Liver (tissue), 9 donors: ENCODE data around the gene PCNP. TPM values are rescaled to one million over a fixed set of nuclear protein-coding genes. Genes with fewer than 3 reads are reported as not detected.
A peak's percentile ranks its signal among the peaks of the same experiment; 100 is the strongest.

ENCODE experiments used
- DNase-seq: peaks from one replicate; pipeline ENCODE4 v3.0.0-alpha.2; 2017; ENCODE audit warnings: low spot score
- H3K27ac ChIP-seq, 2 donors: one replicate each; pipeline ENCODE4 v1.7.0; 2013; ENCODE audit warnings: inconsistent platforms in 2 of 2, low read length in 2 of 2, control low read depth in 1 of 2, low read depth in 1 of 2, mild to moderate bottlenecking in 1 of 2
- H3K27me3 ChIP-seq, 4 donors: one replicate each; pipeline versions ENCODE4 v1.6.1 to v1.7.0; 2013; ENCODE audit warnings: low read length in 3 of 4, inconsistent platforms in 1 of 4, mild to moderate bottlenecking in 1 of 4, moderate library complexity in 1 of 4; ENCODE audit not compliant: control insufficient read depth in 4 of 4, insufficient read depth in 4 of 4
- H3K36me3 ChIP-seq, 4 donors: one replicate each; pipeline versions ENCODE4 v1.6.1 to v1.7.0; 2013; ENCODE audit warnings: low read length in 3 of 4, mild to moderate bottlenecking in 3 of 4, low read depth in 1 of 4, moderate library complexity in 1 of 4; ENCODE audit not compliant: control insufficient read depth in 4 of 4, insufficient read depth in 3 of 4
- H3K4me1 ChIP-seq, 4 donors: one replicate each; pipeline versions ENCODE4 v1.6.1 to v1.7.0; 2013; ENCODE audit warnings: low read length in 3 of 4, mild to moderate bottlenecking in 3 of 4, moderate library complexity in 1 of 4; ENCODE audit not compliant: control insufficient read depth in 4 of 4, insufficient read depth in 4 of 4
- H3K4me3 ChIP-seq, 3 donors: one replicate each; pipeline versions ENCODE4 v1.6.1 to v1.7.0; 2013; ENCODE audit warnings: low read length in 3 of 3, control low read depth in 1 of 3, low read depth in 1 of 3, mild to moderate bottlenecking in 1 of 3
- H3K9ac ChIP-seq, 2 donors: one replicate each; pipeline ENCODE4 v1.7.0; 2013; ENCODE audit warnings: low read length in 2 of 2, mild to moderate bottlenecking in 2 of 2, moderate library complexity in 2 of 2, control low read depth in 1 of 2, low read depth in 1 of 2
- H3K9me3 ChIP-seq, 4 donors: one replicate each; pipeline versions ENCODE4 v1.6.1 to v1.7.0; 2013; ENCODE audit warnings: low read length in 3 of 4; ENCODE audit not compliant: control insufficient read depth in 4 of 4
- ATF3 ChIP-seq: IDR thresholded peaks from 2 replicates; pipeline ENCODE4 v1.6.1; 2016; ENCODE audit warnings: antibody characterized with exemption
- EGR1 ChIP-seq, 2 donors: IDR thresholded peaks; 2 replicates each; pipeline ENCODE4 v1.6.1; 2016 to 2018; ENCODE audit warnings: antibody characterized with exemption in 2 of 2, low read depth in 2 of 2
- FOXA1 ChIP-seq: IDR thresholded peaks from 2 replicates; pipeline ENCODE4 v1.6.1; 2016; ENCODE audit warnings: antibody characterized with exemption
- FOXA2 ChIP-seq: IDR thresholded peaks from 2 replicates; pipeline ENCODE4 v1.6.1; 2016; ENCODE audit warnings: antibody characterized with exemption
- GABPA ChIP-seq, 2 donors: IDR thresholded peaks in 1 of 2; conservative IDR thresholded peaks in 1 of 2; 2 replicates each; pipeline ENCODE4 v1.6.1; 2016; ENCODE audit warnings: antibody characterized with exemption in 2 of 2, mild to moderate bottlenecking in 1 of 2, moderate library complexity in 1 of 2
- HNF4A ChIP-seq, 2 donors: conservative IDR thresholded peaks; 2 replicates each; pipeline ENCODE4 v1.6.1; 2016; ENCODE audit warnings: antibody characterized with exemption in 2 of 2, mild to moderate bottlenecking in 2 of 2
- HNF4G ChIP-seq: IDR thresholded peaks from 2 replicates; pipeline ENCODE4 v1.6.1; 2016; ENCODE audit warnings: antibody characterized with exemption
- JUND ChIP-seq, 2 donors: IDR thresholded peaks; 2 replicates each; pipeline ENCODE4 v1.6.1; 2016; ENCODE audit warnings: antibody characterized with exemption in 2 of 2
- NR2F2 ChIP-seq: IDR thresholded peaks from 2 replicates; pipeline ENCODE4 v1.6.1; 2016; ENCODE audit warnings: antibody characterized with exemption
- RAD21 ChIP-seq, 2 donors: IDR thresholded peaks; 2 replicates each; pipeline ENCODE4 v1.6.1; 2016; ENCODE audit warnings: antibody characterized with exemption in 2 of 2, mild to moderate bottlenecking in 2 of 2
- RXRA ChIP-seq, 2 donors: IDR thresholded peaks; 2 replicates each; pipeline ENCODE4 v1.6.1; 2017 to 2018; ENCODE audit warnings: antibody characterized with exemption in 2 of 2, mild to moderate bottlenecking in 1 of 2
- SP1 ChIP-seq: IDR thresholded peaks from 2 replicates; pipeline ENCODE4 v1.6.1; 2018; ENCODE audit warnings: antibody characterized with exemption, mild to moderate bottlenecking
- TAF1 ChIP-seq: conservative IDR thresholded peaks from 2 replicates; pipeline ENCODE4 v1.6.1; 2016; ENCODE audit warnings: antibody characterized with exemption, mild to moderate bottlenecking
- YY1 ChIP-seq: IDR thresholded peaks from 2 replicates; pipeline ENCODE4 v1.6.1; 2016; ENCODE audit warnings: antibody characterized with exemption, mild to moderate bottlenecking
- ZBTB33 ChIP-seq: IDR thresholded peaks from 2 replicates; pipeline ENCODE4 v1.6.1; 2016; ENCODE audit warnings: antibody characterized with exemption
- WGBS: extraction: QIAGEN DNeasy Blood & Tissue Kit; methylation state at CpG from one replicate; pipeline ENCODE4 v1.1.7; 2013; 5-methylcytosine and 5-hydroxymethylcytosine counted together
- polyA plus RNA-seq, 2 donors: library from polyadenylated mRNA; stranded (reverse) in 1 of 2; unstranded in 1 of 2; fragments of 200-250 nt in 1 of 2; fragments of >200 nt in 1 of 2; fragmentation: Nextera tagmentation in 1 of 2; extraction: Ambion mirVana in 1 of 2; gene quantifications; one replicate each; pipeline versions ENCODE4 v1.2.1 to v1.2.3, GENCODE V29; 2013 to 2015
- total RNA-seq, 2 donors: library from RNA; depleted of rRNA; stranded (reverse); fragments of >200 nt; gene quantifications; one replicate each; pipeline ENCODE4 v1.2.3, GENCODE V29; 2014
- TF ChIP-seq, protein P1 (sequence below): IDR thresholded peaks from 2 replicates; pipeline ENCODE4 v1.6.1; 2016; ENCODE audit warnings: antibody characterized with exemption
- TF ChIP-seq, protein P2 (sequence below): IDR thresholded peaks from 2 replicates; pipeline ENCODE4 v1.6.1; 2016; ENCODE audit warnings: antibody characterized with exemption, mild to moderate bottlenecking
- TF ChIP-seq, protein P3 (sequence below): fragments of 150-350 bp; IDR thresholded peaks from 2 replicates; pipeline ENCODE4 v1.5.1; 2017; ENCODE audit warnings: improper control_type of control experiment, low read depth, low read length; ENCODE audit not compliant: missing input control
- donor health status: healthy.
- donor health status: healthy.
- donor health status: healthy.
- donor health status: healthy.
- donor health status: healthy.

PCNP gene
- total and polyA plus RNA-seq, 4 donors: 28.2 to 59.3 (median 34.5) TPM

GRCh38 chr3:101556064-101556463 lies 17.9 kb upstream of the PCNP start:
- TF ChIP-seq ZBTB33 (no peak), SP1 (no peak), YY1 (no peak), RXRA (IDR thresholded peaks at IDR 0.05) (no peak), ATF3 (no peak), NR2F2 (no peak), FOXA2 (no peak), HNF4G (no peak), EGR1 (IDR thresholded peaks at IDR 0.05; ENCODE audit: low read depth in 2 of 2) (no peak), JUND (IDR thresholded peaks at IDR 0.05) (no peak), HNF4A (conservative IDR thresholded peaks at IDR 0.05) (no peak), TAF1 (no peak), GABPA (IDR thresholded peaks at IDR 0.05 in 1 of 2, conservative IDR thresholded peaks at IDR 0.05 in 1 of 2) (no peak)
- TF ChIP-seq, protein P1, sequence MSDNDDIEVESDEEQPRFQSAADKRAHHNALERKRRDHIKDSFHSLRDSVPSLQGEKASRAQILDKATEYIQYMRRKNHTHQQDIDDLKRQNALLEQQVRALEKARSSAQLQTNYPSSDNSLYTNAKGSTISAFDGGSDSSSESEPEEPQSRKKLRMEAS: no peak
- no peak overlapping the region for H3K27ac ChIP-seq
- H3K27me3 ChIP-seq: peaks cover 0 to 6% (median 0%) of the 10 kb centered on the region in 4 donors
- no peaks in the 10 kb centered on the region for H3K9me3 ChIP-seq
- H3K36me3 ChIP-seq: no peaks in the 10 kb centered on the region
- H3K4me3 ChIP-seq: no peak overlapping the region
- H3K4me1 ChIP-seq: no peaks in the 10 kb centered on the region
- H3K9ac ChIP-seq: no peak overlapping the region
- no peak for DNase-seq
- WGBS: 67% methylated on average over 3 of the region's 3 CpGs

DNA sequence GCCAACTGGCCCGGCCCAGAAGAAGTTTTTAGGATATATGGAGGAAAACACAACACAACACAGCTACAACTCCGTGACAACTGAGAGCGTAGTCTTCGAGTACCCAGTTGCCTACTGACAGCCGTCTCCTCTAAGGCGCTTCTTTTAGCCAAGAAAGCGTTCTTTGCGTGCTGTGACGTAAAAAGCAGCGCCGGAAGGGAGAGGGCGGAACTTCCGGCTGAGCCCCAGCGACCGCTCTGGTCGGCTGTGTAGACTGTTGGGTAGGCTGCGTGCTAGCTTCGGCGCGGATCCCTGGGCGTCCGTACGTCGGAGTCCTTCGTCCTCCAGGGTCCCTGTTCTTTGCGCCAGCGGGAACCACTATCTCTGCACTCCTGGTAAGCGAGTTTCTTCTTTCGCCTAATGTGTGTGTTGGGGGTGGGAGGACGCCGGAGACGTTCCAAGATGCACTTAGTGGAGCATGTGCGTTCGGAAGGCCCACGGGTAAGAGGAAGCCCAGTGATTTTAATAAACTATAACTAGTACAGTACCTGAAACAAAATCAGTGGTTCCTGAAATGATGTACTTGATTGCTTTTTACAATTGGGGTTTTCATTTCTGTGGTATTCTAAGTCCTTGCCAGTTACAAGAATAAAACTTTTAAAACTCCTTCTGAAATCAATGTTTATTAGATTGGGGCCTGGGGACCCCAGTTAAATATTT lies 12.2 kb upstream of the PCNP start, which contains the start of gene TRMT10C:
TSS of gene TRMT10C (plus strand) at position 239 of the 699 bp plus-strand sequence. CDS start 2,914 bp downstream, outside the sequence.
- Histone ChIP-seq H3K9ac (peak within 1 kb of the TSS; percentile 83 to 87), H3K9me3 (no peaks in the 10 kb centered on the region), H3K36me3 (peaks cover 0 to 8% (median 5%) of the 10 kb centered on the region in 4 donors), H3K27ac (peak within 1 kb of the TSS; percentile 55 to 75), H3K4me1 (peaks cover 4 to 10% (median 7%) of the 10 kb centered on the region in 4 donors), H3K4me3 (peak within 1 kb of the TSS; percentile 67 to 100 (median 98)), H3K27me3 (peaks cover 0 to 6% (median 0%) of the 10 kb centered on the region in 4 donors)
- WGBS: under 1% methylated on average over 35 of the region's 35 CpGs
- DNase-seq: peak; percentile 94
- TF ChIP-seq FOXA1 (no peak), ATF3 (no peak), FOXA2 (no peak), JUND (IDR thresholded peaks at IDR 0.05) (peak in 1 of 2 donors; percentile 25), EGR1 (IDR thresholded peaks at IDR 0.05; ENCODE audit: low read depth in 2 of 2) (peak in 1 of 2 donors; percentile 46), HNF4G (no peak), GABPA (IDR thresholded peaks at IDR 0.05 in 1 of 2, conservative IDR thresholded peaks at IDR 0.05 in 1 of 2) (peak; percentile 98 to 100), RAD21 (IDR thresholded peaks at IDR 0.05) (peak; percentile 42 to 62), SP1 (peak; percentile 31), HNF4A (conservative IDR thresholded peaks at IDR 0.05) (no peak), NR2F2 (no peak), ZBTB33 (peak; percentile 82), TAF1 (peak; percentile 63), RXRA (IDR thresholded peaks at IDR 0.05) (peak; percentile 29 to 31), YY1 (peak; percentile 80)
- TF ChIP-seq, protein P2, sequence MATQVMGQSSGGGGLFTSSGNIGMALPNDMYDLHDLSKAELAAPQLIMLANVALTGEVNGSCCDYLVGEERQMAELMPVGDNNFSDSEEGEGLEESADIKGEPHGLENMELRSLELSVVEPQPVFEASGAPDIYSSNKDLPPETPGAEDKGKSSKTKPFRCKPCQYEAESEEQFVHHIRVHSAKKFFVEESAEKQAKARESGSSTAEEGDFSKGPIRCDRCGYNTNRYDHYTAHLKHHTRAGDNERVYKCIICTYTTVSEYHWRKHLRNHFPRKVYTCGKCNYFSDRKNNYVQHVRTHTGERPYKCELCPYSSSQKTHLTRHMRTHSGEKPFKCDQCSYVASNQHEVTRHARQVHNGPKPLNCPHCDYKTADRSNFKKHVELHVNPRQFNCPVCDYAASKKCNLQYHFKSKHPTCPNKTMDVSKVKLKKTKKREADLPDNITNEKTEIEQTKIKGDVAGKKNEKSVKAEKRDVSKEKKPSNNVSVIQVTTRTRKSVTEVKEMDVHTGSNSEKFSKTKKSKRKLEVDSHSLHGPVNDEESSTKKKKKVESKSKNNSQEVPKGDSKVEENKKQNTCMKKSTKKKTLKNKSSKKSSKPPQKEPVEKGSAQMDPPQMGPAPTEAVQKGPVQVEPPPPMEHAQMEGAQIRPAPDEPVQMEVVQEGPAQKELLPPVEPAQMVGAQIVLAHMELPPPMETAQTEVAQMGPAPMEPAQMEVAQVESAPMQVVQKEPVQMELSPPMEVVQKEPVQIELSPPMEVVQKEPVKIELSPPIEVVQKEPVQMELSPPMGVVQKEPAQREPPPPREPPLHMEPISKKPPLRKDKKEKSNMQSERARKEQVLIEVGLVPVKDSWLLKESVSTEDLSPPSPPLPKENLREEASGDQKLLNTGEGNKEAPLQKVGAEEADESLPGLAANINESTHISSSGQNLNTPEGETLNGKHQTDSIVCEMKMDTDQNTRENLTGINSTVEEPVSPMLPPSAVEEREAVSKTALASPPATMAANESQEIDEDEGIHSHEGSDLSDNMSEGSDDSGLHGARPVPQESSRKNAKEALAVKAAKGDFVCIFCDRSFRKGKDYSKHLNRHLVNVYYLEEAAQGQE: peak; percentile 66
- TF ChIP-seq, protein P3, sequence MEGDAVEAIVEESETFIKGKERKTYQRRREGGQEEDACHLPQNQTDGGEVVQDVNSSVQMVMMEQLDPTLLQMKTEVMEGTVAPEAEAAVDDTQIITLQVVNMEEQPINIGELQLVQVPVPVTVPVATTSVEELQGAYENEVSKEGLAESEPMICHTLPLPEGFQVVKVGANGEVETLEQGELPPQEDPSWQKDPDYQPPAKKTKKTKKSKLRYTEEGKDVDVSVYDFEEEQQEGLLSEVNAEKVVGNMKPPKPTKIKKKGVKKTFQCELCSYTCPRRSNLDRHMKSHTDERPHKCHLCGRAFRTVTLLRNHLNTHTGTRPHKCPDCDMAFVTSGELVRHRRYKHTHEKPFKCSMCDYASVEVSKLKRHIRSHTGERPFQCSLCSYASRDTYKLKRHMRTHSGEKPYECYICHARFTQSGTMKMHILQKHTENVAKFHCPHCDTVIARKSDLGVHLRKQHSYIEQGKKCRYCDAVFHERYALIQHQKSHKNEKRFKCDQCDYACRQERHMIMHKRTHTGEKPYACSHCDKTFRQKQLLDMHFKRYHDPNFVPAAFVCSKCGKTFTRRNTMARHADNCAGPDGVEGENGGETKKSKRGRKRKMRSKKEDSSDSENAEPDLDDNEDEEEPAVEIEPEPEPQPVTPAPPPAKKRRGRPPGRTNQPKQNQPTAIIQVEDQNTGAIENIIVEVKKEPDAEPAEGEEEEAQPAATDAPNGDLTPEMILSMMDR: no peak
- TF ChIP-seq, protein P1: peak; percentile 91
